HG03521 (cell line): ENCODE results near the gene COL24A1.
A peak's percentile ranks its signal among the peaks of the same experiment; 100 is the strongest.
"Not testable (repeated sequence)": the region's sequence is repeated elsewhere in the genome, so short reads cannot be mapped to it uniquely, and the experiment has no call there.

Experiments used
- ATAC-seq: cut with Tn5 transposase; IDR thresholded peaks from one replicate; pipeline ENCODE4 v1.9.1; 2021; ENCODE audit warnings: mild to moderate bottlenecking, moderate library complexity; ENCODE audit not compliant: unreplicated experiment

The COL24A1 gene

DNA sequence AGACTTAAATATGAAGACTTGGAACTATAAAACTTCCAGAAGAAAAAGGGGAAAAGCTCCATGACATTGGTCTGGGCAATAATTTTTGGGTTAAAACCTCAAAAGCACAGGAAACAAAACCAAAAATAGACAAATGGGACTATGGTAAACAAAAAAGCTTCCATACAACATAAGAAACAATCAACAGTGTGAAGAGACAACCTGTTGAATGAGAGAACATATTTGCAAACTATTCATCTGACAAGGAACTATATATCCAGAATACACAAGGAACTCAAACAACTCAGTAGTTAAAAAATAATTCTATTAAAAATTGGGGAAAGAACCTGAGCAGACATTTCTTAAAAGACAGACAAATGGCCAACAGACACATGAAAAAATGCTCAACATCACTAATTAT, 255.7 kb downstream of the COL24A1 start:
- no peak for ATAC-seq

DNA sequence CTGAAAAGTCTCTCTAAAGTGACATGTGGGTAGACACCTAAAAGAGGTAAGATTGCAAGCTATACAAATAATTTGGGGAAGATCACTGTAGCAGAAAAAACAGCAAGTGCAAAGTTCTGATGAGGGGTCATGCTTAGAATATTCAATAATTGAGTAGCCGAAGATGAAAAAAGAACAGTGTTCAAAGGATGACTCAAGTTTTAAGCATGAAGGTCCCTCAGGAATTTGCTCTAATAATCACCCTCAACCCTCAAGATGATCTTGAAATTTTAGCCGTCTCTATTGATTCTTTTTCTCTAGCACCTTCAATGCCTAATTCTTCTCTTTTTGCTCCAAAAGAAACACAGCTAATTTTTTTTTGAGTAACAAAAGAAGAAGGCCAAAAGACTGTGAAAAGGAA, 257.7 kb downstream of the COL24A1 start:
- ATAC-seq = no peak

- no peak for ATAC-seq
Measured at GRCh38 chr1:85894651-85895050, 261.9 kb downstream of the COL24A1 start.

- no peak for ATAC-seq
Measured at GRCh38 chr1:85892366-85892765, 264.2 kb downstream of the COL24A1 start.

- no peak for ATAC-seq
Measured at GRCh38 chr1:85889870-85890269, 266.7 kb downstream of the COL24A1 start.

DNA sequence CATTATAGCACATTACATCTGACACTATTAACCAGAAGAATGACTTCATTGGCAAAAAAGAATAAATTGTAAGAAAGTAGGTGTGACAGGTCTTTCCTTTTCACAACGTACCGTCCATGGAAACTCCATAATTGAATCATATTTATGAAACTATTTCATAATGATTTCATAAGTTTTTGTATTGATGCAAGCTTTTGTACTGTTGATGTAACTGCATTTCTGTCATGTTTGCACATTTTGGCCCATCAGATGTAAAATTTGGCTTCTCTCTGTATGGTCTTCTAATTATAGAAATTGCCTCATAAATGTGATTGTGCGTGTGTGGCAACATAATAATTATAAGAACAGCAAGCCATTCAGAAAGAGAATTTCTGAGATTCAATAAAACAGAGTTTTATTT, 267.7 kb downstream of the COL24A1 start:
- no peak for ATAC-seq

DNA sequence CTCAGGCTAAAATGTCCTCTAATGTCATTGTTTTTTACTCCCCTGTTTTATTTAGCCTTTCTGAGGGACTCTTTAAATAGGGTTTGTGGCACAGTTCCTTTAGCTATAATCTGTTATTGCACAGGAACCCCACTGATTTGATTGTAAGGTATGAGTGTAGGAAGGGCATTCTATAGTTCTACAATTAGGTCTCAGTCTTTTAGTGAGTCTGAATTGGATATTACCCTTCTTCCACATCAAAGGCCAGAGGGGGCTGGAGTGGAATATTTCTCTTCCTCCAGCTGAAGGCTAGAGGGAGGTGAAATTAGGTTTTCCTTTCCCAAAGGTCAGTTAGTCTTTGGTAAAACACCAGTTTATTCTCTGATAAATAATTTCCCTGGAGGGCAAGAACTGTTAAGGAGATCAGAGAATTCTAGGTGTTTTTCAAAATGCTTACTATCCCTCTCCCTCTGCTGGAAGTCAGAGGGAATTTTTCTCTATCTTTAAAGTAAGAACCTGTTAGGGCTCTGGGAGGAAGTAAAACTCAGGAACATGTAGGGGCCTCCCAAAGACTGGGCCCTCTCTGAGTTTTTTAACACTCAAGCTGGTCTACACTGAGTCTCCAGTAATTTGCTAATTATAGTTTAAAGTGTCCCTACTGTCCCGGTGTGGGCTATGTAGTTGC, 272.1 kb downstream of the COL24A1 start:
- no peak for ATAC-seq

- no peak for ATAC-seq
Measured at GRCh38 chr1:85867189-85867588, 289.4 kb downstream of the COL24A1 start.

- ATAC-seq = no peak
Measured at GRCh38 chr1:85865213-85865612, 291.4 kb downstream of the COL24A1 start.

GRCh38 chr1:85864727-85865126, 291.8 kb downstream of the COL24A1 start:
- ATAC-seq = no peak

GRCh38 chr1:85863639-85864038, 292.9 kb downstream of the COL24A1 start:
- not testable (repeated sequence) for ATAC-seq

GRCh38 chr1:85862456-85862855, 294.1 kb downstream of the COL24A1 start:
- ATAC-seq = no peak

DNA sequence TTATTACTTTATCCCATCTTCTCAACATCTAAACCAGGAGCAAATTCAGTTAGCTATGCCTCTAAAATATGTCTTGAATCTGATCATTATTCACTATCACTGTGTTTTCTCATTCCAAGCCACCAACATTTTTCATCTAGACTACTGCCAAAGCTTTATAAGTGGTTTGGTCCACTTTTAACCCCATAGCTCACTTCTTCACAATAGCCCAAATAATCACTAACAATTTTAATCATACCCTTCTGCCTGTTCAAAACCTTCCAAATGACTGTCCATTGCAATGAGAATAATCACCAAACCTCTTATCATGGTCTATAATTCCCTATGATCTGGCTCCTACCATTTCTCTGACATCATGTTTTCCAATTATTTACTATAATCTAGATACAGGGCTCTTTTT, 298.6 kb downstream of the COL24A1 start:
- ATAC-seq = no peak

- ATAC-seq = no peak
Measured at GRCh38 chr1:85850238-85850637, 306.3 kb downstream of the COL24A1 start.

GRCh38 chr1:85849660-85850059, 306.9 kb downstream of the COL24A1 start:
- ATAC-seq = no peak

GRCh38 chr1:85847356-85847755, 309.2 kb downstream of the COL24A1 start:
- no peak for ATAC-seq

DNA sequence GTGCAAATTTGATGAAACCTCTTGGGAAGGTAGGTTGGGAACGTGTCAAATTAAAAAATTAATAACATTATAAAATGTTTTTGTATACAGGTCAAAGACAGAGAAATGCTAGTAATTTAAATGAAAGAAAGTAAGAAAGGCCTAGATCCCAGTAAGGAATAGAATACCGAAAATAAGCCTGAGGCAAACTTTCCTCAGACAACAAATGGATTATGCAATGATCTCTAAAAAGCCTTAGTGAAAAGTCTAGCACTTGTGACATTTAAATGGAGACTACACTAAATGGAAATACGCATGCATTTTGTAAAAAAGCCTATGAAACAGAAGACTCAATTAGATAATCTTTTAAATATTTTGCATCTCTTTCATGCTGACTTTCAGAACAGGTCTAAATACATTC, 309.9 kb downstream of the COL24A1 start:
- ATAC-seq = no peak

DNA sequence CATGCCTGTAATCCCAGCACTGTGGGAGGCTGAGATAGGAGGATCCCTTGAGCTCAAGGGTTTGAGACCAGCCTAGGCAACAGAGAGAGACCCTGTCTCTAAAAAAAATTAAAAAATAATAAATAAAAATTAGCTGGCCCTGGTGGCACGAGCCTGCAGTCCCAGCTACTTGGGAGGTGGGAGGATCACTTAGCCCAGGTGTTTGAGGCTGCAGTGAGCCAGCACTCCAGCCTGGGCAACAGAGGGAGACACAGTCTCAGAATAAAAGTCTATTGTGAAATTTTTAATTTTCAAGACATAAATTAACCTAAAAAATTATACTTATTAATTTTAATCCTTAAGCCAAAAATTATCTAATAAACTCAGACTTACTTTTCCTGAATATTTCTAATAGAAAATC, 317.1 kb downstream of the COL24A1 start:
- no peak for ATAC-seq

DNA sequence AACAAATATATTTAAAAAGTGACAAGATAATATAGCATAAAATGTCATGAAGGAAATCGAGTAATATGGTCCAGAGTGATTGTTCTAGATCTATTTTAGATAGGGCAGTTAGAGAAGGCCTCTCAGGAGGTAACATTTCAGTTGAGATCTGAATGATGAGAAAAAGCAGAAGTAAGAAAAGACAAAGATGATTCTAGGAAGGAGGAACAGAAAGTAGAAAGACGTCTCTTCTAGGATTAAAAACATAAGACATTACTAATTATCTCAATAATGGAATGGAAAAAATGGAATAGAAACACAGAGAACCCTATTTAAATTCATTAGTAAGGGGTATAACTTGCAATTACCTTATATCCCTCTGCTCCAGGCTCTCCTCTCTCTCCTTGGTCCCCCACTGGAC, 318.3 kb downstream of the COL24A1 start:
- peak; percentile 79 for ATAC-seq

DNA sequence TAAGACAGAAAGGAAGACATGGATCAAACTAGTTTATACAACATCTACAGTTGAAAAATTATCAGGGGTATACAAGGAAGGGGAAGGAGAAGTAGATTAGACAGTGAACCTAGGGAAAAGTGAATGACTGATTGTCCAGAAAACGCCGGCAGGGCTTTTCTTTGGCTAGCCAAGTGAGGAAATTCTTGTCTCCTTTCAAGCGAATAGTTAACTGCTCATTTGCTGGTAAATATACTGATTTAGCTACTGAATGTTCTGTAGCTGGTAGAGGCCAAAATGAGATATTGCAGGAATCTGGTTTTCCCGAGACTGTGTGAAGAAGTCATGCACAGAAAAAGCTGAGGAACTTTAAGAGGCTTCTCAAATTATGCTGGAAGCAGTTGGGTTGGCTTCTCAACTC, 319.8 kb downstream of the COL24A1 start:
- ATAC-seq = no peak

GRCh38 chr1:85833165-85833564, 323.4 kb downstream of the COL24A1 start:
- ATAC-seq = not testable (repeated sequence)

- ATAC-seq = no peak
Measured at GRCh38 chr1:85830837-85831236, 325.7 kb downstream of the COL24A1 start.
